Sigmoid colon (tissue), 4 donors: ENCODE data around the gene SERPING1.
A peak's percentile ranks its signal among the peaks of the same experiment; 100 is the strongest.

Experiments
- POLR2A ChIP-seq, 2 donors: fragments of 450-650 bp; IDR thresholded peaks; one replicate each; pipeline ENCODE4 v1.6.1; 2016; ENCODE audit warnings: antibody characterized with exemption in 2 of 2, mild to moderate bottlenecking in 2 of 2, moderate library complexity in 2 of 2
- POLR2AphosphoS5 ChIP-seq, 4 donors: sonication (generic); formaldehyde crosslinking; IDR thresholded peaks; one replicate each; pipeline ENCODE4 v1.6.1; 2017; ENCODE audit warnings: antibody characterized with exemption in 4 of 4

GRCh38 chr11:57567515-57568329 lies 29.8 kb upstream of the SERPING1 start, which contains the start of gene UBE2L6:
- TF ChIP-seq POLR2AphosphoS5 (IDR thresholded peaks at IDR 0.05) (peak in 3 of 4 donors; percentile 6 to 42 (median 8)), POLR2A (IDR thresholded peaks at IDR 0.05) (no peak)
